GM18868 (cell line): ENCODE measurements around the gene SRL.
"Not testable (repeated sequence)": the region's sequence is repeated elsewhere in the genome, so short reads cannot be mapped to it uniquely, and the experiment has no call there.

ENCODE experiments used
- ATAC-seq: cut with Tn5 transposase; IDR thresholded peaks from one replicate; pipeline ENCODE4 v1.9.1; 2021; ENCODE audit warnings: mild to moderate bottlenecking, moderate library complexity; ENCODE audit not compliant: unreplicated experiment

The SRL gene

DNA sequence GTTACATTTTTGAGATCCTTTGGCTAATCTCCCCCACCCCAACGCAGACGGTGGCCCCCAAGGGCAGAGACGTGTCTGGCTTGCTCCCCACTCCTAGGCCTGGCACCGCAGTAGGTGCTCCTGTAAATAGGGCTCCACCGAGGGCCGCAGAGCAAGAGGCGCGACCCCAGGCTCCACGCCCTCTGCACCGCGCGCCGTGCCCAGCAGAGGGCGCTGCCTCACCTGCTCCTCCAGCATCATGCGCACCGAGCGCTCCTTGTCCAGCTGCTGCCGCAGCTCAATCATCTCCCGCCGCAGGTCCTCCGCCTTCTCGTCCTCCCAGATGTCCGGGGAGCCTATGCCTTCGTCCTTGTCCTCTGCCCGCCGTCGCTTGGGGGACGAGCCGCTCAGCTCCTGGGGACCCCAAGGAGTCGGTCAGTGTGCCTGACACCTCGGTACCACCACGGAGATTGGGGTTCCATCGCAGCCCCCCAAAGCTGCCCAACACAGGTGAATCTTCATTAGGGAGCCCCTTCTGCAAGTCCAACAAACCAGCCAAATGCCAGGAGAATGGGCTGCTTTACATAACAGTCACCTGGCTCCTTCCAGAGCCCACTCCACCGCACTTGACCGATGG lies 19.8 kb upstream of the SRL start:
- ATAC-seq = no peak

DNA sequence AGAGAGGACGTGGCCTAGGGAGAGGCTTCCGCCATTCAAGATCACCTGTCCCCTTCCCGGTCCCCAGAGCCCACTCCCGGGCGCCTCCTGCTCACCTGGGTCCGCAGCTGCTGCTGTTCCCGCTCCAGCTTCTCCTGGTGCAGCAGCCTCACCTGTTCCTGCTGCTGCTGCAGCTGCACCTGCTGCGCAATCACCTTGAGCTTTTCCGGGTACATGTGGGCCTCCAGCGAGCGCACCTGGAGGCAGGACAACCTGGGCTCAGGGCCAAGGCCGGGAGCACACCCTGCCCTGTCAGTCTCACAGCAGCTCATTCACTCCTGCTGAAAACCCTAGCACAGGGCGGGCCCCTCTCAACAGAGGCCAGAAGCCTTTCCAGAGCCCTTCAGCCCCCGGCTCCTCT lies 18.5 kb upstream of the SRL start:
- ATAC-seq = no peak

DNA sequence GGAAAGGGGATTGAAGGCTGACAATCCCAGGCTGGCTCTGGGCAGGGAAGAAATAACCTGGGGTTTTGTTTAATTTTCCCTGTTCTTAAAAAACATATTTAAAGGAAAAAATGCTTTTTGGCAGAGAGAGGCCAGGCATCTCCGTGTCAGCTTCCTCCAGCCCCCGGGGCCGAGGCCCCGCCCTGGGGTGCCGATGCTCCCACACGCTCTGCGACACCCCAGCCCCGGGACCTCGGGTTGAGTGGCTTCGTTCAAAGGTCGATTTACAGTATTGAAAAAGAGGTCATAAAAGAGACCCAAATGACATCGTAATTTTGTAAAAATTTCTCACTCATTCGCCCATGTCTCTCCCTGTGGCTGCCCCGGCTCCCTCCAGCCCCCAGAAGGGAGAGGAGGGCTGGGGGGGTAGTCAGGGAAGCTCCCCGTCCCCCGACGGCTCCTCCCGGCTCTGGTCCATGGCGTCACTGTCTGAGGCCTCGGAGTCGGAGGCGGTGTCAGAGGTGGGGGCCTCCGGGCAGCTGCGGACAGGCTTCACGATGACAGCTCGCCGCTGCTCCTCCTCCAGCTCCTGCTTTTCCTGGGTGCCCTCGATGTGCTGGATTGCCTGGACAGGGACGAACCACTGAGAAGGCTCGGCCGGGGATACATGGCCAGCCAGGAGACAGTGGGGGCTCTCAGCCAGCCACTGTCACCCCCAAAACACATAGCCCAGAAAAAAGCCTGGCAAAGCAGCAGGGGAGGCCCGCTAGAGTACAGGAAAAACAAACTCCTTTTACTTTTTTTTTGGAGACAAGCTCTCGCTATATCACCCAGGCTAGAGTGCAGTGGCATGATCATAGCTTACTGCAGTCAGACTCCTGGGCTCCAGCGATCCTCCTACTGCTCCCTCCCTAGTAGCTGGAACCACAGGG lies 16.0 kb upstream of the SRL start:
- no peak for ATAC-seq

DNA sequence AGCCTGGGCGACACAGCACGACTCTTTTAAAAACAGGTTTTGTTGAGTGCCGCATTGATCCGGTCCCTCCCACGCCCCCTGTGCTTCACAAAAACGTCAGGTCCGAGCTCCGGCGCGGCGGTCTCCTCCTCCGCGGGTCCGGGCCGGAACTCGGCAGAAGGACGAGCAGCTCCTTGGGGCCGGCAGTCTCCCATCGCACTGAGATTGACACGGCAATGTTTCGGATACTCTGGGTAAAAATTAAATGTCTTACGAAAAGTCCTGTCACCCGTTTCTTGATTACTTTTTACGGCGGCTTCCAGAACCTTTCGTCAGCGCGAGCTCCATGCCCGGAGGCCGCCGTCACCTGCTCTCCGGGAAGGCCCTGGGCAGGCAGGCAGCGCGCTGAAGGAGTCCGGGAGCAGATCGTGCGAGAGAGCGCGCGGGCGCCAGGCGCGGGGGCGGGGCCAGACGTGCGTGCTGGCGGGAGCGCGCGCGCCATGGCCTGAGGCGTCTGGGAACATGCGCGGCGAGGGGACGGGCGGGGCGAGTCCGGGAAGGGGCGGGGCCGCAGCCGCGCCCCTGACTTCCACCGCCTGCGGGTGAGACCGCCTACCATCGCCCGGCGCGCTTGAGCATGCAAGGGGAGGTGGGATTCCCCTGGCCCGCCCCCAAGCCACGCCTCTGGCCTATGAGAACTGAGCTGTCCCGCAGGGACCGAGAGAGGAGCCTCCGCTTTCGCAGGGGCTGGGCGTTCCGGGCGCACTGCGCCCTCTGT lies 11.7 kb upstream of the SRL start:
- peak; percentile 95 for ATAC-seq

DNA sequence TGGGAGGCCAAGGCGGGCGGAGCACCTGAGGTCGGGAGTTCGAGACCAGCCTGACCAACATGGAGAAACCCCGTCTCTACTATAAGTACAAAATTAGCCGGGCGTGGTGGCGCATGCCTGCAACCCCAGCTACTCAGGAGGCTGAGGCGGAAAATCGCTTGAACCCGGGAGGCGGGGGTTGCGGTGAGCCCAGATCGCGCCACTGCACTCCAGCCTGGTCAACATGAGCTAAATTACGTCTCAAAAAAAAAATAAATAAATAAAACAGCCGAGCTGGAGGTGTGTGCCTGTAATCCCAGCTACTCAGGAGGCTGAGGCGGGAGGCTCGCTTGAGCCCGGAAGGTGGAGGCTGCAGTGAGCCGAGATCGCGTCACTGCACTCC lies 11.1 kb upstream of the SRL start:
- ATAC-seq = not testable (repeated sequence)

DNA sequence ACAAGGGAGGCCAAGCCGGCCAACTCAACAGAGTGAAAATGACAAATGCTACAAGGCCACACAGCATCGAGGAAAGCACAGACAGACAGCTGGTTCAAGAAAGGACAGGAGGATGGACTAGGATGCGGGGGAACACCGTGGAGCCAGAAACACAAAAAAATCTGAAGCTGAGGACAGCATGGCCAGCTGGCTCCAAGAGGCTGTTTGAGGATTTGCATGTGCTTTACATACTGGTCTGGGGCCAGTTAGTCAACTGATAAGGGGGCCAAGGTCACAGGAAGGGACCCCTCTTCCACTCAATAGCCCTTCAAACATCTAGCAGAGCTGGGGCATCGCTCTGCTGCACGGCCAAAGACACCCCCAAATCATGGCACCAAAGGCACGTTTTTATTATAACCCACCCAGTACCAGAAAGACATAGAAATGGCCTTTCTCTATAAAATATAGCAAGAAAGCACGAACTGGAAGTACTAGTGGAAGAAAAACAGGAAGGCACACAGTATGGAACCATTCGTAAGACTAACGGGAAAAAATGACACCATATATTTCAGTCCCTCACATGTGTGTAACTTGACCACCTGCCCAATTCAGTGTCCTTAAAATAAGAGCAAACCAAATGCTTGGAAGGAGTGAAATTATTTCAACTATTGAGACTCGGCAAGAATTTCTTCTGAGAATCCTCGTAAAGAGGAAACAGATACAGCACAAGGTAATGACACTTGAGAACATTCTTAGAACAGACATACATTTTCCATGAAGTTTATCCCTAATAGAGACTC lies 7.8 kb upstream of the SRL start:
- no peak for ATAC-seq

DNA sequence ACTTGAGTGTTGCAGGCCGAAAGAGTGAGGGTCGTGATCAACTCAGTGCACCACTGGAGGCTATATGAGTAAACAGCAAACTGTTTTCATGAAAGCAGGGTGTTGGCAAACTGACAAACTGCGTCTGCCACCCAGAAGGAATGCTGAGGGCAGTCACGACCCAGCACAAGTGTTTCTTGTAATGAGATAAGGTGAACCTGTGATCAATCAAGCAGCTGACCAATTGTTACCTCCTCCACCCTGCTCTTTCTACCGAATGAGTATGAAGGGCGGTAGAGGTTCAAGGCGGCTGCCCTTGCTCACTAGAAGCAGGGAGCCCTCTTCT lies 5.5 kb upstream of the SRL start:
- no peak for ATAC-seq

DNA sequence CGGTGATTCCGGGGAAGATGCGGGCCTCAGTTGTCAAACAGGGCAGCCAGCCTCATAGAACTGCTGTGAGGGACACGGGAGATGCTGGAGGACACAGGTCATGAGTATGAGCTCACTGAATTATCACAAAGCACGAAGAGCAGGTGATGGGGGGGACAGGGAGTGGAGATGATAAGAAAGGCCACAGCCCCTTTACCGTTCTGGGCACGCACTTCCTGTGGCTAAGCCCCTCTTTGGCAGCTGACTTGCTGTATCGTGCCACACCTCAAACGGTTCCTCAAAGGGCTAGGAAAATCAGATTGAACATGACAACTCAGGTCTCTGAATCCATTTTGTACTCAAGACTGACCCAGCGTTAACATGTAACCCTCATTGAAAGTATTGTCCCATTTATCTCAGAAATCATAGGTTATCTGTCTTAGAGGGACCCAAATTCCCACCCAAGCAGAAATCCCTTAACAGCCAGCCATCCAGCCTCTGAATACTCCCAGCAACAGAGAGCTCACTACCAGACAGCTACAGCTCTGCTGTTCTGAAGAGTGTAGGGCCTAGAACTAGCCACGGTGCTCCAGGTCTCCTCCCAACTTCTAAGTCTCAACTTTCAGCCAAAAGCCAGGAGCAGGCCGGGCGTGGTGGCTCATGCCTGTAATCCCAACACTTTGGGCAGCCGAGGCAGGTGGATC lies 5.0 kb upstream of the SRL start:
- no peak for ATAC-seq

DNA sequence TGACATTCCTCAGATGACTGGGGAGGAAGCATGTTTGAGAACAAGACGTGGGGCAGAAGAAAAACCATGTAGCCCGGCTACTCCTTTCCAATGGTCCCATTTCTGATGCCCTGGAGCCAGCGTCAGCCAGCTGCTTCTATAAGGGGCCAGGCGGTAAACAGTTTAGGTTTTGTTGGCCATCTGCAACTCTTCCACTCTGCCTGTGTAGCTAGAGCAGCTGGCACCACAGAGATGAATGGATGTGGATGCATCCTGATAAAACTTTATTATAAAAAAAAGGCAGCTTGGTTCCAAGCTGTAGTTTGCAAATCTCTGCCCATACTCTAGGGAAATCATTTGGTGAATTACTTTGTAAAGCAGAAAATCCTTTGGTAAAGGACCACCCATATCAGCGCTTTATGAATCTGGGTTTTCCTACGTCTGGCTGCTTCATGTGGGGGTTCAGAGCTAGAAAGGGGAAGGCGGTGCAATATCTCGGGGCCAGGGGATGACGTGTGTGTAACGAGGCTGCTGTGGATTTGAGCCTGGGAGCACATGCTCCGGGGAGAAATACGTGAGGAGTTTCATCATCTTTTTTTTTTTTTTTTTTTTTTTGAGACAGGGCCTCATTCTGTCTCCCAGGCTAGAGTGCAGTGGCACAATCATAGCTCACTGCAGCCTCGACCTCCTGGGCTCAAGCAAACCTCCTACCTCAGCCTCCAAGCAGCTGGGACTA lies 3.4 kb upstream of the SRL start:
- ATAC-seq = no peak

DNA sequence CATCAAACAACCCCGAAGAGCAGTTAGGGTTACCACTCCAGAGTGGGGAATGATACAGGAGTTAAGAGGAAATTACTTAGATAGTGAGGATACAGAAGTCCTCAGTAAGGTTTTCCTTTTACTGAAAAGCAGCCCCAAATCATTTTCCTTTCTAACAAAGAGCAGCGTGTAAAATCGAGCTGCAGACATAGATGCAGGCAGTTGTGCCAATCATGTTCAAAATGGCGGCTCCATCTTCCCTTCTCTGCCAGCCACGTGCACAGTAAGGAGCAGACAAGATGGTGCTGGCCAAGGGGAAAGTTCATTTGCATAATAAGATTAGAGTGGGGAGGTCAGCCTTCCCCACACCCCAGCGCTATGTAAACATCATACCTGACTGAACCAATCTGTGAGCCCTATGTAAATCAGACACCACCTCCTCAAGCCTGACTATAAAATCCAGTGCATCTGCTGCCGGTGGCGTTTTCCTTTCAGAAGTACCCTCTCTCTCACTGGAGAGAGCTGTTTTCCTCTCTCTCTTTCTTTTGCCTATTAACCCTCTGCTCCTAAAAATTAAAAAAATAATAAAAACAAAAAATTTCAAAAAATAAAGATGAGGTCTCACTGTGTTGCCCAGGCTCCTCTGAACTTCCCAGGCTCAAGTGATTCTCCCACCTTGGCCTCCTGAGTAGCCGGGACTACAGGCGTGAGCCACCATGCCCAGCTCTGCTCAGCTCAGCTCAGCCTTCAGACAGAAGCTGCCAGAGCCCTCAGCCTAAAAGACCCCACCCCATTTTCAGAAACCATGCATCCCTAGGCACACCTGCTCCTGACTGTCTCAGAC lies 2.6 kb upstream of the SRL start:
- ATAC-seq = no peak

DNA sequence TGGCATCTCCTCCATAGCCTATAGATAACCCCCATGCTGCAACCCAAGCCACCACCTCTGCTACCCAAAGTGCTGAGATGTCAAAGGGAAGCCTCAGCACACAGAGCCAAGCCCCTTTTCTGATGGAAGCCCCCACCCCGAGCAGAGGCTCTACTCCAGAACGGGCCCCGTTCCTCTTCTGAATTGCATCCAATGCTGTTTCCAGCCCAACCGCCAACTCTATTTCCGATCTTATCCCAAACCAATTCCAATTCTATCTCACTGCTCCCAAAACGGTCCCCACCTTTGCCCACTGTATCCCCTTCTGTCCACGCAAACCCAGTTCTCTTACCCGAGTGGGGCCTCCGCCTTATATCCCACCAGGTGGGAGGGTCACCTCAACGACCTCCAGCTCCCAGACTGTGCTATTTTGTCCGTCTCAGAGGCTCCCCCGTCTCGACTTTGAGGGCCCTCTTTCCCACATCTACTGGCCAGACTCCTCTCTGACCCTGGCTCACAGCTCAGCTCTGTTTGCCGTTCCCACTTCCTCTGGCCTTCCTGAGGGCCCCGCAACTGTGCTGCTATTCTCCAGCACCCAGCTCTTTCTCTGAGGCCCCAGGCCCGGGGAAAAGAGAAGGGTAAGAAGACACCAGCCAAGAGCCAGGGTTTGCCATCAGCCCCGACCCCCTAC lies 487 bp downstream of the SRL start:
- no peak for ATAC-seq

DNA sequence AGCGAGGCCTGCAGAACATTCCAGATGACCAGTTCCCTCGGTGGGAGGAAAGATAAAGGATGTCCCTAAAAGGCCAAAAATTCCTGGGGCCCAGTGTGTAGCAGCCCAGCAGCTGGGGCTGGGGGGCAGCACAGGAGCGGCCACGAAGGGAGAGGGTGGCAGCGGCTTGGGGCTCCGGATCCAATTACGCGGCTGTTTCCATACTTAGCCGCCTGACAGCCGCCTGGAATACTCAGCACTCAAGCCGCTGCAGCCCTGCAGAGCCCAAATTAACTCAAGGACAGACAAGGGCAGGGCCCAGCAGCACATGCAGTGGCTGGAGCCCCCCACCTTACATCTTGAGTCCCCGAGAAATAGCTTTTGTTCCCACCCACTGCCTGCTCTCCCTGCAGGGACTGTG lies 1.3 kb downstream of the SRL start:
- no peak for ATAC-seq

DNA sequence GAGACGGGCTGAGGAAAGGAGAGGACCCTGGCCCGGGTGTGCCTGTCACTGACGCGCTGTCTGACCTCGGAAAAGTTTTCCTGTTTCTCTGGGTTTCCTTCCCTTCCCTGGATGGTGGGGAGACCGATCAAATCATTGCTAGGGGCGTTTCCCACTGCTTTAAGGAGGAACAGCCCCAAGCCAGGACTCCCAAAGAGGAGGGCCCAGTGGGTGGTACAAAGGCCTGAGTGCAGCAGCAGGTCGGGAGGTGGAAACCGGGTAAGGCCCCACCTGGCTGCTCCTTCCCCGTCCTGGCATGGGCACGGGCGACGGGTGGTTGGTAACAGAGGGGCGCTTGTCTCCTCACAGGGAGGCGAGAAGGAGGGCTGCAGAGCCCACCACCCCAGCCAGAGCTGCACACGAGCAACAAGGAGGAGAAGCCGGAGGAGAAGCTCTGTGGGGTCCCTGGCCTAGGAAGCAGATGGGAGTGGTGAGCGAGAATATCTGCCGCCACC lies 2.2 kb downstream of the SRL start:
- no peak for ATAC-seq

DNA sequence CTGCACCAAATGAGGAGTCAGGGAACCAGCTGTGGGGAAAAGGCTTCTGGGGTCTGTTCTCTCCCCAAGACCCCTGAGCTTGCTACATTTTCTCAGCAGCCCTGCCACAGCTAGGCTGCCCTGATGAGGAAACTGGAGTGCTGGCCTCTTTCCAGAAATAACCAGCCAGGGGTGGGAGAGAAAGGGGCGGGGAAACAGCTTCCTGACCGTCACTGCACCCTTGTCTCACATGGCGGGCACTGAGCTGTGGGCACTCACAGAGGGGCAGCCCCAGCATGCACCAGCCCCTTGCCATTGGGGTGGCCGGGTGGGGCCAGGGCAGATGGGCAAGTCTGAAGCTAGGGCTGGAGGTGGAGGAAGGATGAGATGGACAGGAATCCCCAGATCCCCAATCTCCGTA lies 2.9 kb downstream of the SRL start:
- no peak for ATAC-seq

DNA sequence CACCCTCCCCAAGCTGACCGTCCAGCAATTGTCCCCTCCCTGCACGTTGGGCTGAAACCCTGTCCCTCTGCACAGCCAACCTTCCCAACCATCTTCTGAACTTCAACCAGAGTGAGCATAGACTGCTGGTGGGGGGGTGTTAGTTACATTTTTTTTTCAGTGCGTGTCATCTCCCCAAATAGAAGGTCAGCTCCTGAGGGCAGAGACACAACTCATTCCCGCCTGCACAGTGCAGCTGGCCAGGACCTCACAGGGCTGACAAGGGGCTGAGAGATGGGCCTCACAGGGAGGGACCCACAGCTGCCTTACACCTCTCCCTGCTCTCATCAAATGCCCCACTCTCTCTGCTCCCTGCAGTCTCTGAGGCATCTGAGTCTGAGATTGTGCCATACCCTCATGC lies 8.4 kb downstream of the SRL start:
- no peak for ATAC-seq

DNA sequence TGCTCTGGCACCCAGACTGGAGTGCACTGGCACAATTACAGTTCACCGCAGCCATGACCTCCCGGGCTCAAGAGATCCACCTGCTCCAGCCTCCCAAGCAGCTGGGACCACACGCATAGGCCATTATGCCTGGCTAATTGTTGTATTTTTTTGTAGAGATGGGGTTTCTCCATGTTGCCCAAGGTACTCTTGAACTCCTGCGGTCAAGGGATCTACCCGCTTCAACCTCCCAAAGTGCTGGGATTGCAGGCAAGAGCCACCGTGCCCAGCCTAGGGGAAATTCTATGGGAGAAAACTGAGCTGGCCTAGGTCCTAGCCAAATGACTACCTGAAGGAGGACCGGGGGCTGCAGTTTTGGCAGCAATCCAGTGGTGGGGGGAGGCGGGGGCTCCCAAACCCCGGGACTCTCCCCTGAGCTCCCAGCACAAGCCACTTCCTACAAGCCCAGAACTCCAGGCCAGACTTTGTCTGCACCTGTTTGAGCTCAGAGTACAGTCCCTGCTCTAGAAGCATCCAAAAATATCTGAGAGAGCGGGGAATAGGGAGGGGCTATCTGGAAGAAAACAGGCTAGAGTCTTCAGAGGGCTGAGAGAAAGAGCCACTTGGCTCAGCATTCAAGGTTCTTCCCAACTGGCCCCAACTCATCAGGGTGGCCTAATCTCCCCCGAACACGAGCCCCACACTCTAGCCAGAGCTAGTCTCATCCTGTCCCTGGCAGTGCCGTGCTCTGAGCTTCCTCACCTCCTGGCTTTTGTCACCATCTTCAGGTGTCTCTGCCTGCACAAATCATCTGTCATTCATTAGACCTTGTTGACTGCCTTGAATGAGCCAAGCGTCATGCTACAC lies 9.1 kb downstream of the SRL start:
- no peak for ATAC-seq

DNA sequence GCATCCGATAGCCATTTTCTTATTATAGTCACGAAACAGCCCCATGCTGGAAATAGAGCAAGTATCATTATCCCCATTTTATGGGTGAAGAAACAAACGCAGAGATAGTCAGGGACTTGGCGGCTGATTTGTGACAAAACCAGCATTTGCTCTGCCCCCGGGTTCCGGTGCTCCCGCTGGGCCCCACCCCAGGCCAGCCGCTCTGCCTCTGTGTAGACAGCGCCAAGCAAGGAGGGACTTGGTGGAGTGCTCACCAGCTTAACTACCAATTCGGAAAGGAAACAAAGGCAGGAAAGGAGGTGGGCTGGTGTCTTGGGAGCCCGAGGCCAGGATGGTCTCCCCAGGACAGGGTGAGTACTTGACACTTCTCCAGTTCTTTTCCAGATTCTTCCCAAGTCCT lies 10.0 kb downstream of the SRL start:
- ATAC-seq = no peak

DNA sequence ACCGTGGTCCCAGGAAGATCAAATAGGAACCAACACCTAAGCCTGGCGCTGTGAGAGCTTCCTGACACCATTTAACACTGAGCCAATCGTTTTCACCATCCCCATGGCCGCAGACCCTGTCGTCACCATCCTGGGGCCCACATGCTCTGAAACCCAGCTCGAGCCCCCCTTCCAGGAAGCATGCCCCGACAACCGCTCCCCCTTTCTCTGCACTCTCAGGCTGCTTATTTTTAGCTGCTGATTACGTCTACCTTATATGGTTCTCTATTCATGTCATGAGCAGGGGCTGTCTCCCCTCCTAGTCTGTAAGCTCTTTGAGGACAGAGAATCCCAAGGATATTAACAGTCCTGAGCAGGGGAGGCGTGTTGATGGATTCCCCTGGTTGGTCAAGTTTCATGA lies 10.5 kb downstream of the SRL start:
- no peak for ATAC-seq
